ENCODE measurements around the gene BST2. TPM values are rescaled to one million over a fixed set of nuclear protein-coding genes. Genes with fewer than 3 reads are reported as not detected.

Gene BST2
- total RNA-seq, 1 experiment from 2014 or later = 98.4 TPM

DNA sequence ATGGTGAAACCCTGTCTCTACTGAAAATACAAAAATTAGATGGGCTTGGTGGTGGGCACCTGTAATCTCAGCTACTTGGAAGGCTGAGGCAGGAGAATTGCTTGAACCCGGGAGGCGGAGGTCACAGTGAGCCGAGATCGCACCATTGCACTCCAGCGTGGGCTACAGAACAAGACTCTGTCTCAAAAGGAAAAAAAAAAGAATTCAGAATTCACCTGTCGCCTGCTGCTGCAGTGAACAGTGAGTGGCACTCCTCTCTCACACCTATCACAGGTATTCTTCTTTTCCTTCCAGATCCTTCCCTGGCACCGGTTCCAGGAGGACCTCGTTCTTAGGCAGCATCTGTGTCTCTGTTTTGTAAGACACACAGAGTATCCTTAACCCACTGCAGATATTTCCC is 8.7 kb upstream of the BST2 start:
- intact Hi-C loops (cut with micrococcal nuclease; ENCODE audit: unreplicated experiment) = no loop called here
- no peaks in the 10 kb centered on the region for H3K36me3 Mint-ChIP-seq (ENCODE audit: insufficient read depth, unreplicated experiment)
- no peak overlapping the region for H3K27ac Mint-ChIP-seq (ENCODE audit: unreplicated experiment)
- TF ChIP-seq, protein P1, sequence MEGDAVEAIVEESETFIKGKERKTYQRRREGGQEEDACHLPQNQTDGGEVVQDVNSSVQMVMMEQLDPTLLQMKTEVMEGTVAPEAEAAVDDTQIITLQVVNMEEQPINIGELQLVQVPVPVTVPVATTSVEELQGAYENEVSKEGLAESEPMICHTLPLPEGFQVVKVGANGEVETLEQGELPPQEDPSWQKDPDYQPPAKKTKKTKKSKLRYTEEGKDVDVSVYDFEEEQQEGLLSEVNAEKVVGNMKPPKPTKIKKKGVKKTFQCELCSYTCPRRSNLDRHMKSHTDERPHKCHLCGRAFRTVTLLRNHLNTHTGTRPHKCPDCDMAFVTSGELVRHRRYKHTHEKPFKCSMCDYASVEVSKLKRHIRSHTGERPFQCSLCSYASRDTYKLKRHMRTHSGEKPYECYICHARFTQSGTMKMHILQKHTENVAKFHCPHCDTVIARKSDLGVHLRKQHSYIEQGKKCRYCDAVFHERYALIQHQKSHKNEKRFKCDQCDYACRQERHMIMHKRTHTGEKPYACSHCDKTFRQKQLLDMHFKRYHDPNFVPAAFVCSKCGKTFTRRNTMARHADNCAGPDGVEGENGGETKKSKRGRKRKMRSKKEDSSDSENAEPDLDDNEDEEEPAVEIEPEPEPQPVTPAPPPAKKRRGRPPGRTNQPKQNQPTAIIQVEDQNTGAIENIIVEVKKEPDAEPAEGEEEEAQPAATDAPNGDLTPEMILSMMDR (IDR thresholded peaks at IDR 0.05; ENCODE audit: insufficient read depth in 1 of 2, low read depth in 1 of 2, low read length in 1 of 2, severe bottlenecking in 1 of 2, unreplicated experiment in 1 of 2) = no peak
- no TSS peak for BruUV-seq (replicated peaks)
- DNase-seq = no peak
- ChIA-PET CTCF (no interaction called here), POLR2A (no interaction called here)
- H3K4me1 ChIP-seq = peaks cover 3% of the 10 kb centered on the region; the same call in 1 of the 2 replicates
- H3K36me3 ChIP-seq (ENCODE audit: control insufficient read depth, insufficient read depth, low read length) = no peaks in the 10 kb centered on the region; the same call in 1 of the 2 replicates
- no peaks in the 10 kb centered on the region for H3K9me3 ChIP-seq
- no peaks in the 10 kb centered on the region for H3K27me3 ChIP-seq (replicated peaks; ENCODE audit: control insufficient read depth, insufficient read depth, low read length)
- no peaks in the 10 kb centered on the region for H3K9me3 Mint-ChIP-seq (ENCODE audit: unreplicated experiment)
- H3K27me3 Mint-ChIP-seq (ENCODE audit: insufficient read depth, unreplicated experiment) = no peaks in the 10 kb centered on the region
- peaks cover 12% of the 10 kb centered on the region for H3K4me1 Mint-ChIP-seq (ENCODE audit: low read depth, unreplicated experiment)
- no peak overlapping the region for H3K4me3 ChIP-seq (ENCODE audit: low read depth, low read length)
- H3K4me3 Mint-ChIP-seq (ENCODE audit: unreplicated experiment) = no peak overlapping the region

DNA sequence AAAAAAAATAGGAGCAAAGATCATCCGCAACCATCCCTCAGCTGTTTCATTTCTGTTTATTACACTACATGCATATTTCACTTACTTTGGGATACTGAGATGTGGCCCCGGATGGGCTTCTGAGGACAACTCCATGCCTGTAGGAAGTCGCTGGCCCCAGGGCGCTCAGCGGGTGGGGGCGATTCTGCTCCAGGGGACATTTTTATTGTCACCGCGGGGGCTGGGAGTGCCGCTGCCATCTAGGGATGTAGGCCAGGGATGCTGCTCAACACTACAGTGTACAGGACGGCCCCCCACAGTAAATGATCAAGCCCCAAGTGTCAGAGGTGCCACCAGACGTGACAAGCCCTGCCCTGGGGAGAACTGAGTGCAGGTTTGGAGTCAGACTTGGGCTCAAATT is 6.4 kb upstream of the BST2 start:
- Histone ChIP-seq H3K4me1 (peaks cover 3% of the 10 kb centered on the region), H3K36me3 (ENCODE audit: control insufficient read depth, insufficient read depth, low read length) (no peaks in the 10 kb centered on the region; the same call in 1 of the 2 replicates), H3K27me3 (replicated peaks; ENCODE audit: control insufficient read depth, insufficient read depth, low read length) (no peaks in the 10 kb centered on the region), H3K9me3 (no peaks in the 10 kb centered on the region), H3K4me3 (ENCODE audit: low read depth, low read length) (no peak overlapping the region)
- H3K4me3 Mint-ChIP-seq (ENCODE audit: unreplicated experiment) = no peak overlapping the region
- intact Hi-C loops (cut with micrococcal nuclease; ENCODE audit: unreplicated experiment) = no loop called here
- no TSS peak for BruUV-seq (replicated peaks)
- POLR2A ChIA-PET = no interaction called here
- no peak for DNase-seq
- H3K4me1 Mint-ChIP-seq (ENCODE audit: low read depth, unreplicated experiment) = peaks cover 16% of the 10 kb centered on the region
- no peaks in the 10 kb centered on the region for H3K27me3 Mint-ChIP-seq (ENCODE audit: insufficient read depth, unreplicated experiment)
- no peak overlapping the region for H3K27ac Mint-ChIP-seq (ENCODE audit: unreplicated experiment)
- no peaks in the 10 kb centered on the region for H3K9me3 Mint-ChIP-seq (ENCODE audit: unreplicated experiment)
- CTCF ChIA-PET = no interaction called here
- H3K36me3 Mint-ChIP-seq (ENCODE audit: insufficient read depth, unreplicated experiment) = no peaks in the 10 kb centered on the region
- TF ChIP-seq, protein P1 (IDR thresholded peaks at IDR 0.05; ENCODE audit: insufficient read depth in 1 of 2, low read depth in 1 of 2, low read length in 1 of 2, severe bottlenecking in 1 of 2, unreplicated experiment in 1 of 2) = no peak

DNA sequence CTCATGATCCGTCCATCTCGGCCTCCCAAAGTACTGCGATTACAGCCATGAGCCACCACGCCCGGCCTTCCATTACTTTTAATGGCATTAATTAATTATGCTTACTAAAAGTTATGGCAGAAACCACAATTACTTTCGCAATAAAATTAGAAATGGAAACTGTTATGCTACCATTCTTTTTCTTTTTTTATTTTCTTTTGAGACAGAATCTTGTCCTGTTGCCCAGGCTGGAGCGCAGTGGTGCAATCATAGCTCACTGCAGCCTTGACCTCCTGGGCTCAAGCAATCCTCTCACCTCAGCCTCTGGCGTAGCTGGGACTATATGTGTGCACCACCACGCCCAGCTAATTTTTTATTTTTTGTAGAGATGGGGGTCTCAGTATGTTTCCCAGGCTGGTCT is 4.6 kb upstream of the BST2 start:
- Mint-ChIP-seq H3K4me1 (ENCODE audit: low read depth, unreplicated experiment) (peaks cover 12% of the 10 kb centered on the region), H3K4me3 (ENCODE audit: unreplicated experiment) (no peak overlapping the region), H3K36me3 (ENCODE audit: insufficient read depth, unreplicated experiment) (peaks cover 8% of the 10 kb centered on the region), H3K27ac (ENCODE audit: unreplicated experiment) (no peak overlapping the region), H3K9me3 (ENCODE audit: unreplicated experiment) (no peaks in the 10 kb centered on the region), H3K27me3 (ENCODE audit: insufficient read depth, unreplicated experiment) (no peaks in the 10 kb centered on the region)
- Histone ChIP-seq H3K9me3 (no peaks in the 10 kb centered on the region), H3K27me3 (replicated peaks; ENCODE audit: control insufficient read depth, insufficient read depth, low read length) (no peaks in the 10 kb centered on the region), H3K4me1 (peaks cover 13% of the 10 kb centered on the region), H3K4me3 (ENCODE audit: low read depth, low read length) (no peak overlapping the region), H3K36me3 (ENCODE audit: control insufficient read depth, insufficient read depth, low read length) (no peaks in the 10 kb centered on the region; the same call in 1 of the 2 replicates)
- DNase-seq = no peak
- TF ChIP-seq, protein P1 (IDR thresholded peaks at IDR 0.05; ENCODE audit: insufficient read depth in 1 of 2, low read depth in 1 of 2, low read length in 1 of 2, severe bottlenecking in 1 of 2, unreplicated experiment in 1 of 2) = no peak
- CTCF ChIA-PET = no interaction called here
- intact Hi-C loops (cut with micrococcal nuclease; ENCODE audit: unreplicated experiment) = no loop called here
- BruUV-seq (replicated peaks) = no TSS peak
- POLR2A ChIA-PET = no interaction called here

All from Caco-2 (cell line).